Measurements from ENCODE around the gene TTC28. TPM values are rescaled to one million over a fixed set of nuclear protein-coding genes. Genes with fewer than 3 reads are reported as not detected.

Gene TTC28
- total RNA-seq, 3 donors from 2014 or later: 9.6 to 32.3 (median 13.2) TPM

GRCh38 chr22:28269277-28269676, 410.4 kb downstream of the TTC28 start:
- ATAC-seq (no peak), DNase-seq (no peak)
- intact Hi-C loops (cut with DNase I, micrococcal nuclease): no loop called here
- H3K4me1 ChIP-seq (ENCODE audit: low read depth): no peaks in the 10 kb centered on the region
- no peaks in the 10 kb centered on the region for H3K36me3 ChIP-seq (ENCODE audit: low read depth)
- H3K4me3 ChIP-seq: no peak overlapping the region
- no peaks in the 10 kb centered on the region for H3K9me3 ChIP-seq
- no peak for TF ChIP-seq CTCF (IDR thresholded peaks at IDR 0.05)

GRCh38 chr22:28268850-28269249, 410.8 kb downstream of the TTC28 start:
- intact Hi-C loops (cut with DNase I, micrococcal nuclease): no loop called here
- Histone ChIP-seq H3K4me3 (no peak overlapping the region), H3K9me3 (no peaks in the 10 kb centered on the region), H3K4me1 (ENCODE audit: low read depth) (no peaks in the 10 kb centered on the region), H3K36me3 (ENCODE audit: low read depth) (no peaks in the 10 kb centered on the region)
- DNase-seq (no peak), ATAC-seq (no peak)
- no peak for TF ChIP-seq CTCF (IDR thresholded peaks at IDR 0.05)

- no peak for DNase-seq
Observed at GRCh38 chr22:28268171-28268570, 411.5 kb downstream of the TTC28 start.

GRCh38 chr22:28260619-28261018, 419.0 kb downstream of the TTC28 start:
- Histone ChIP-seq H3K4me1 (ENCODE audit: low read depth) (no peaks in the 10 kb centered on the region), H3K36me3 (ENCODE audit: low read depth) (no peaks in the 10 kb centered on the region), H3K9me3 (no peaks in the 10 kb centered on the region), H3K4me3 (no peak overlapping the region)
- no peak for TF ChIP-seq CTCF (IDR thresholded peaks at IDR 0.05)
- intact Hi-C loops (cut with DNase I, micrococcal nuclease): no loop called here
- DNase-seq (no peak), ATAC-seq (no peak)

More at GRCh38 chr22:28268171-28268570, 411.5 kb downstream of the TTC28 start:
- ATAC-seq: no peak
- no peaks in the 10 kb centered on the region for H3K36me3 ChIP-seq (ENCODE audit: low read depth)
- H3K4me1 ChIP-seq (ENCODE audit: low read depth): no peaks in the 10 kb centered on the region
- no peak overlapping the region for H3K4me3 ChIP-seq
- no peaks in the 10 kb centered on the region for H3K9me3 ChIP-seq
- intact Hi-C loops (cut with DNase I, micrococcal nuclease): no loop called here
- no peak for TF ChIP-seq CTCF (IDR thresholded peaks at IDR 0.05)

- ATAC-seq (no peak), DNase-seq (no peak)
- intact Hi-C loops (cut with DNase I, micrococcal nuclease): no loop called here
- Histone ChIP-seq H3K36me3 (ENCODE audit: low read depth) (no peaks in the 10 kb centered on the region), H3K9me3 (no peaks in the 10 kb centered on the region), H3K4me1 (ENCODE audit: low read depth) (no peaks in the 10 kb centered on the region), H3K4me3 (no peak overlapping the region)
- no peak for TF ChIP-seq CTCF (IDR thresholded peaks at IDR 0.05)
Observed at GRCh38 chr22:28259774-28260312, 419.8 kb downstream of the TTC28 start.

GRCh38 chr22:28254396-28254795, 425.2 kb downstream of the TTC28 start:
- ATAC-seq (no peak), DNase-seq (no peak)
- no peaks in the 10 kb centered on the region for H3K36me3 ChIP-seq (ENCODE audit: low read depth)
- intact Hi-C loops (cut with DNase I, micrococcal nuclease): no loop called here
- H3K4me1 ChIP-seq (ENCODE audit: low read depth): no peaks in the 10 kb centered on the region
- no peak overlapping the region for H3K4me3 ChIP-seq
- no peak for TF ChIP-seq CTCF (IDR thresholded peaks at IDR 0.05)
- H3K9me3 ChIP-seq: no peaks in the 10 kb centered on the region

All from mucosa of descending colon (tissue), 3 donors.